ENCODE measurements around the gene TAF1C. TPM values are rescaled to one million over a fixed set of nuclear protein-coding genes. Genes with fewer than 3 reads are reported as not detected.

TAF1C gene
- total RNA-seq, 1 experiment from 2014 or later: 51.9 TPM

Other genes with a start within 250 kb of the TAF1C start
- gene OSGIN1, start 233.8 kb downstream of the TAF1C start, total RNA-seq (2014; rRNA removed; shearing (Covaris generic)): 1.3 and 1.6 TPM in 2 replicates
- gene NECAB2, start 218.8 kb downstream of the TAF1C start, total RNA-seq (2014; rRNA removed; shearing (Covaris generic)): 0.55 and 1.2 TPM in 2 replicates
- gene SLC38A8, start 144.3 kb downstream of the TAF1C start, total RNA-seq (2014; rRNA removed; shearing (Covaris generic)): not detected in 2 replicates
- gene MBTPS1, start 70.1 kb downstream of the TAF1C start, total RNA-seq (2014; rRNA removed; shearing (Covaris generic)): 32.3 and 34.4 TPM in 2 replicates
- 44.5 and 53.5 TPM in 2 replicates for gene HSDL1, start 41.9 kb downstream of the TAF1C start, total RNA-seq (2014; rRNA removed; shearing (Covaris generic))
- gene DNAAF1, start 41.7 kb downstream of the TAF1C start, total RNA-seq (2014; rRNA removed; shearing (Covaris generic)): 0.07 TPM in 1 of 2 replicates, not detected in the other
- gene ADAD2, start 4.1 kb upstream of the TAF1C start, total RNA-seq (2014; rRNA removed; shearing (Covaris generic)): 0.78 TPM in 1 of 2 replicates, not detected in the other
- not detected in 2 replicates for gene KCNG4, start 53.0 kb upstream of the TAF1C start, total RNA-seq (2014; rRNA removed; shearing (Covaris generic))
- gene WFDC1, start 107.8 kb upstream of the TAF1C start, total RNA-seq (2014; rRNA removed; shearing (Covaris generic)): 0.59 and 0.97 TPM in 2 replicates
- 0.24 and 0.37 TPM in 2 replicates for gene ATP2C2, start 181.5 kb upstream of the TAF1C start, total RNA-seq (2014; rRNA removed; shearing (Covaris generic))